NCI-H1436 treated with DMSO at 0.1 percent for 48 hours (cell line): ENCODE results near the gene EIF4G2.
"Not testable (repeated sequence)": the region's sequence is repeated elsewhere in the genome, so short reads cannot be mapped to it uniquely, and the experiment has no call there.

Source experiments
- DNase-seq: peaks from one replicate; lab custom pipeline; 2025; lab: John Stamatoyannopoulos, UW

Gene EIF4G2

GRCh38 chr11:10808553-10809372 is at the start of gene EIF4G2:
Gene EIF4G2 (minus strand): TSS chr11:10808926.
- DNase-seq = peak; percentile 95

DNA sequence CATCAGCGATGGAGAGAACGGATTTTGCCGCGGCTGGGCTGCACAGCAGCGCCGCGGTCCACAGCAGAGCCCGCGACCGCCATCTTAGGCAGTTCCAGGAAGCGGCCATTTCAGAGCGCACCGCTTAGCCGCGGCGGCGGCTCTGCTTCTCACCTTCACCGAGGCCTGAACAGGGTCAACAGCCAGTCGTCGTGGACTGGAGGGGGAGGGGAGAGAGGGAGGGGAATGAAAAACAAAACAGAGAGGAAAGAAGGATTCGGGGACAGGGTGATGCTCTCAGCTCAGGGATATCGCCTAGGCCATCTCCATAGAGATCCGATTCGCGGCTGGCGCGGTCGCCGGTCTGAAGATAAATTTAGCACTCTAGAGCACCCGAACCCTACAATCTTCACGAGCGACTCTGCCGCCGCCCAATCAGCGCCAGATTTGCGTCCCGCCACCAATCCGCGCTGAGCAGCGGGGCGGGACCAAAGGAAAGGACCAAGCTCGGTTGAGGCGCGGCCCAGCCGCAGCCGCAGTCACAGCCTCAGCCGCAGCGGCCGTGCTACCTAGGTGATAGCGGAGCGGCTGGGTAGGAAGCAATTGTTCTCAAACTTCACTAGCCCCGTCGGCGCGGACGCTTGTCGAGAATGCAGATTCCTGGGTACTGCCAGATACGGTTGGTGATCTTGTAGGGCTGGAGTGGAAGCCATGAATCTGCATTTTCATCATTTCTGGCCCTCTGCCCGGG is 49.1 kb upstream of the EIF4G2 start, which contains the start of gene ZBED5:
TSS of gene ZBED5 (minus strand) at position 345 of the 730 bp plus-strand sequence. CDS start 3,108 bp downstream, outside the sequence.
- peak; percentile 77 for DNase-seq

- DNase-seq = no peak
Observed at GRCh38 chr11:10857459-10857708, 48.7 kb upstream of the EIF4G2 start.

DNA sequence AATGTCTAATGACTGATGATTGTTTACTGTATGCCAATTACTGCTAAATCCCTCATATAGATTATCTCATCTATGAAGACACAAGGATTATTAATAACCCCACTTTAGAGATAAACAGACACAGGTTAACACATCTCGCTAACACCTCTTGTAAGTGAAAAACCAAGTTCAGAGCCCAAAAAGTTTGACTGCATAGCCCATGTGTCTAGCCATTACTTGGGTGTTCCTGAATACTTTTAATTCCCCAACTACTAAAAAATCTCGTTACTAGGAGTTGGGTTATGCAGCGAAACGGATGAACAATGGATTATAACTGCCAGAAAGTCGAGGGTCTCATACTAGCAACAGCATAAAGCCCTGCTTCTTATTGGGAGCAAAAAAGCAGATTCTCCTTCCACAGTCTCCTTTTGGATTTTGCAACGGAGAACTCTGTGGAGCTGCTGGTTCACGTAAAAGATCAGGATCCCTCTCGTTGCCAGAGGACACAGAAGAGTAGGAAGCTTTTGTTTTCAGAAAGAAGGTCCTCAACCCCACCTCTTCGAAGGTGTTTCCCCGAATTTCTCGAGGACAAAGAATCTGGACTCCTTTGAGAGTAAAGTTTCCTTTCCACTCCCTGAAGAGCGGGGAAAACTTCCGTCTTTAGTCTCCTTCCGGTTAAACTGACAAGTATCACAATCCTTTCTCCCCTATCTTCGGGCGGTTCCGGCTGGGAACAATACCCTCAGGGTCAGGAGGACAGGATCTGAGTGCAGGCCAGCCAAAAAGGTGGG is 48.1 kb upstream of the EIF4G2 start:
- no peak for DNase-seq

DNA sequence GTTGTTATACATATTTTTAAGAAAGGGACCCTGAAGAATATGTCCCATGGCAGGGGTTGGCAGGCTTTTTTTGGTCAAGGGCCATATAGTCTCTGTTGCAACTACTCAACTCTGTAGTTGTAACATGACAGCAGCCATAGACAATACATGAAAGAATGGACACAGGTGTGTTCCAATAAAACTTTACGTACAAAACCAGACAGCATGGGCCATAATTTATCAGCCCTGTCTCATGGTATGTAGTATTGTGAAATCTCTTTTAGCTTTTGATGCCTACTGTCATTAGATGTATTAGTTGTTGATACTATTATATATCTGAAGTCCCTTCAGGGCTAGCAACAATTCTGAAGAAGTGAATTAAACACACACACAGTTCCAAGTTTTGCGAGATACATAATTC is 46.6 kb upstream of the EIF4G2 start:
- DNase-seq = no peak

GRCh38 chr11:10847960-10848860 is 39.5 kb upstream of the EIF4G2 start:
- no peak for DNase-seq

DNA sequence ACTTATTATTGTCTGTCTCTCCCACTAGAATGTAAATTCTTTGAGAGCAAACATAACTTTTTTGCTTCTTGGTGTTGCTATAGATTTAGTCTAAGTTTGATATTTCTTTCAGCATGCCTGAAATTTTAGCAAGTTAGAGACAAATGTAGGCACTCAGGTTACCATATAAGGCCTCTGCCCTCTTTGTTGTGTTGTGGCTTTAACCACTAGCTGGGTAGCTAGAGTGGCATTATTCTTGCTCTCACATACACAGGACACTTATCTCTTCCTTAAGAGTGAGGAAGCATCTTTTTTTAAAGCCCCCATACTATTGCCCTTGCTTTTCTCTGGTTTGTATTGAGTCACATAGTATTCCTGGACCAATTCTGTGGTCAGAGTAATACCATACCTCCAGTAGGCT is 37.9 kb upstream of the EIF4G2 start:
- DNase-seq = no peak

- no peak for DNase-seq
Observed at GRCh38 chr11:10845589-10845988, 36.9 kb upstream of the EIF4G2 start.

GRCh38 chr11:10844796-10845195 is 36.1 kb upstream of the EIF4G2 start:
- no peak for DNase-seq

- no peak for DNase-seq
Observed at GRCh38 chr11:10844356-10844755, 35.6 kb upstream of the EIF4G2 start.

DNA sequence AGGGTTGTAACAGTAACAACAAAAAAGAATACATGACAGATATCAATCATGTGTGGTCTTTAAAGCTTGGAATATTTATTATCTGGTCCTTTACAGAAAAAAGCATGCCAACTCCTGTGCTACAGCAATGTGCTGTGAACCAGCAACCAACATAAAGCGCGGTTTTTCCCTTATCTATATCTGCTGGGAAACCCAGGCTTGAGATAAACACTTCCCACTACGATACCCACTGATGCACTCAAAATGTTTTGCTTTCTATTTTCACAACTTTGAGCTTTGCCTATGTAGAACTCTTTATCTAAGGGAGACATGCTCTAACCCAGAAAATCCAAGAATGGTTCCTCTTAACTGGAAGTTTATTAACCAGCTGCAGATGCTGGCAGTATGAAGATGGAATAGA is 30.2 kb upstream of the EIF4G2 start:
- DNase-seq = no peak

- no peak for DNase-seq
Observed at GRCh38 chr11:10838083-10838482, 29.4 kb upstream of the EIF4G2 start.

GRCh38 chr11:10836884-10837283 is 28.2 kb upstream of the EIF4G2 start:
- DNase-seq = not testable (repeated sequence)

DNA sequence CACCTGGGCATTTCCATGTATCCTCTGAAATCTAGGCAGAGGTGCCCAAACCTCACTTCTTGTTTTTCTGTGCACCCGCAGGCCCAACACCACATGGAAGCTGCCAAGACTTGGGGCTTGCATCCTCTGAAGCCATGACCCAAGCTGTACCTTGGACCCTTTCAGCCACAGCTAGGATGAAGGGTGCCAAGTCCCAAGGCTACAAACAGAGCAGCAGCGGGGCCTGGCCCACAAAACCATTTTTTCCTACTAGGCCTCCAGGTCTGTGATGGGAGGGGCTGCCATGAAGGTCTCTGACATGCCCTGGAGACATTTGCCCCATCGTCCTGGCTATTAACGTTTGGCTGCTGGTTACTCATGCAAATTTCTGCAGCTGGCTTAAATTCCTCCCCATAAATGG is 20.4 kb upstream of the EIF4G2 start:
- DNase-seq = no peak

DNA sequence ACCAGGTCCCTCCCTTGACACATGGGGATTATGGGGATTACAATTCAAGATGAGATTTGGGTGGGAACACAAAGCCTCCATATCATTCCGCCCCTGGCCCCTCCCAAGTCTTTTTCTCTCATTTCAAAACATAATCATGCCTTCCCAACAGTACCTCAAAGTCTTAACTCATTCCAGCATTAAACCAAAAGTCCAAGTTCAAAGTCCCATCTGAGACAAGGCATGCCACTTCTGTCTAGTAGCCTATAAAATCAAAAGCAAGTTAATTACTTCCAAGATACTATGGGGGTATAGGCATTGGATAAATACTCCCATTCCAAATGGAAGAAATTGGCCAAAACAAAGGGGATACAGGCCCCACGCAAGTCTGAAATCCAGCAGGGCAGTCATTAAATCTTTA is 19.7 kb upstream of the EIF4G2 start:
- no peak for DNase-seq

- DNase-seq = no peak
Observed at GRCh38 chr11:10824888-10825287, 16.2 kb upstream of the EIF4G2 start.

GRCh38 chr11:10823152-10823579 is 14.4 kb upstream of the EIF4G2 start:
- DNase-seq = no peak

- not testable (repeated sequence) for DNase-seq
Observed at GRCh38 chr11:10822491-10822890, 13.8 kb upstream of the EIF4G2 start.

GRCh38 chr11:10818594-10818993 is 9.9 kb upstream of the EIF4G2 start:
- DNase-seq = no peak

- DNase-seq = no peak
Observed at GRCh38 chr11:10813945-10814344, 5.2 kb upstream of the EIF4G2 start.

DNA sequence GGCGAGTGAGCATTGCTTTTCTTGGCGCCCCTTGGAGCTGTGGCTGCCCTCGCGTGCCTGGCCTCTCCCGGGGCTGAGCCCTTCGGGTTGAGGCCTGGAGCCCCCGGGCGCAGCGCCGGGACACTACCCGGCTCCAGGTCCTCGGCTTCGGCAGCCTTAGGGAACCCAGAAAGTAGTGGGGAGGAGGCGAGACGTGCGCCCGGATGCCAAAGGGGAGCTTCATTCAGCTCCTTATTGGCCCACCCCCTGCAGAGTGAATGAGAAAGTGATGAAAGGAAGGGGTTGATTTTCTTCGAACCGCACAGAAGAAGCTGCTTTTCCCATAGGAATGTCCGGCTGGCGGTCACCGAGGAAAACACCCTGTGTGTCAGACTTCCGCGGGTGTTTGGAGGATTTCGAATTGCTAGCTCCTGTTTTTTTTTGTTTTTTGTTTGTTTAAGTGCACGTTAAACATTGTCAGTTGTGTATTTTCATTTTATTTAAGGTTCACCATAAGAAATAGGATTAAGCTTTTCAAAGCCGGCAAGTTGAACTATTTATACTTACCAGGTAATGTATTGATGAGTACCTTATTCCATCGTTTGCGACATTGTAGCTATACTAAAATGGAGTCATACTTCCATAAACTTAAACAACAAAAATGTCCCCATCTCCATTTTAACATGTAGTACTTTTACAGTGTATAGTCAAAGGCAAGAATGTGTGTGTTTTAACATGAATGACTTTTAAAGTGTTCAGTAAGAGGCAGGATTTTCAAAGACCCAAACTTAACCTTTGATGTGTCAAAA is 841 bp upstream of the EIF4G2 start:
- no peak for DNase-seq
